D721Med (cell line): ENCODE results near the gene VPS52.
A peak's percentile ranks its signal among the peaks of the same experiment; 100 is the strongest.

Source experiments
- DNase-seq: peaks from one replicate; pipeline ENCODE4 v3.0.0; 2011; ENCODE audit warnings: low spot score; ENCODE audit not compliant: insufficient read length
- FAIRE-seq: peaks from 2 replicates; lab custom pipeline; 2011; peaks lifted over from hg19 to GRCh38; lab: Jason Lieb, UNC
- TF ChIP-seq, protein P1 (sequence below): IDR thresholded peaks from 2 replicates; pipeline ENCODE4 v1.5.1; 2012; ENCODE audit warnings: mild to moderate bottlenecking, control low read depth; ENCODE audit not compliant: insufficient read depth; ENCODE audit errors: missing control alignments

Gene VPS52, protein sequence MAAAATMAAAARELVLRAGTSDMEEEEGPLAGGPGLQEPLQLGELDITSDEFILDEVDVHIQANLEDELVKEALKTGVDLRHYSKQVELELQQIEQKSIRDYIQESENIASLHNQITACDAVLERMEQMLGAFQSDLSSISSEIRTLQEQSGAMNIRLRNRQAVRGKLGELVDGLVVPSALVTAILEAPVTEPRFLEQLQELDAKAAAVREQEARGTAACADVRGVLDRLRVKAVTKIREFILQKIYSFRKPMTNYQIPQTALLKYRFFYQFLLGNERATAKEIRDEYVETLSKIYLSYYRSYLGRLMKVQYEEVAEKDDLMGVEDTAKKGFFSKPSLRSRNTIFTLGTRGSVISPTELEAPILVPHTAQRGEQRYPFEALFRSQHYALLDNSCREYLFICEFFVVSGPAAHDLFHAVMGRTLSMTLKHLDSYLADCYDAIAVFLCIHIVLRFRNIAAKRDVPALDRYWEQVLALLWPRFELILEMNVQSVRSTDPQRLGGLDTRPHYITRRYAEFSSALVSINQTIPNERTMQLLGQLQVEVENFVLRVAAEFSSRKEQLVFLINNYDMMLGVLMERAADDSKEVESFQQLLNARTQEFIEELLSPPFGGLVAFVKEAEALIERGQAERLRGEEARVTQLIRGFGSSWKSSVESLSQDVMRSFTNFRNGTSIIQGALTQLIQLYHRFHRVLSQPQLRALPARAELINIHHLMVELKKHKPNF

GRCh38 chr6:33271468-33272274 lies at the start of gene VPS52, which contains the start of gene RPS18:
TSS of gene VPS52 (minus strand) at chr6:33271876. CDS start at chr6:33271675, 201 bp downstream.
TSS of gene RPS18 (plus strand) at chr6:33272075. CDS start at chr6:33272120, 45 bp downstream.
- FAIRE-seq (no peak), DNase-seq (peak; percentile 71)
- TF ChIP-seq, protein P1, sequence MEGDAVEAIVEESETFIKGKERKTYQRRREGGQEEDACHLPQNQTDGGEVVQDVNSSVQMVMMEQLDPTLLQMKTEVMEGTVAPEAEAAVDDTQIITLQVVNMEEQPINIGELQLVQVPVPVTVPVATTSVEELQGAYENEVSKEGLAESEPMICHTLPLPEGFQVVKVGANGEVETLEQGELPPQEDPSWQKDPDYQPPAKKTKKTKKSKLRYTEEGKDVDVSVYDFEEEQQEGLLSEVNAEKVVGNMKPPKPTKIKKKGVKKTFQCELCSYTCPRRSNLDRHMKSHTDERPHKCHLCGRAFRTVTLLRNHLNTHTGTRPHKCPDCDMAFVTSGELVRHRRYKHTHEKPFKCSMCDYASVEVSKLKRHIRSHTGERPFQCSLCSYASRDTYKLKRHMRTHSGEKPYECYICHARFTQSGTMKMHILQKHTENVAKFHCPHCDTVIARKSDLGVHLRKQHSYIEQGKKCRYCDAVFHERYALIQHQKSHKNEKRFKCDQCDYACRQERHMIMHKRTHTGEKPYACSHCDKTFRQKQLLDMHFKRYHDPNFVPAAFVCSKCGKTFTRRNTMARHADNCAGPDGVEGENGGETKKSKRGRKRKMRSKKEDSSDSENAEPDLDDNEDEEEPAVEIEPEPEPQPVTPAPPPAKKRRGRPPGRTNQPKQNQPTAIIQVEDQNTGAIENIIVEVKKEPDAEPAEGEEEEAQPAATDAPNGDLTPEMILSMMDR: no peak

DNA sequence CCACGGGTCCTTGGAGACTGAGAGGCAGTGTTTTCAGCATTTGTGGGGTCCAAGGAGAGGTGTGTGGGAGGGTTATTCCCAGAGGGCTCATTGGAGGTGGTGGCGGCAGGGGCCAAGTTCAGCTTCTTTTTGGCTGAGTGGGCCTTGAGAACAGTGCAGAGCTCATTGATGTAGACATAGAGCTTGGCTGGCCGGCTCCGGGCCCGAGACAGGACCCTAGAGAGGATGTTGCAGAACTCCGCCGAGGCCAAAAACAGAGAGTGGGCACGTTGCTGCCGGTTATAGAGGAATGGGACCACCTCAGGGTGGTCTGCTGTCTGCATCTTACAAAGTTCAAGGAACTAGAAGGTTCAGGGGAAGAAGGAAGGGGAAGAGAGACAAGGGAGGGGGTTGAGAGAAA lies 49.6 kb upstream of the VPS52 start:
- DNase-seq: no peak
- TF ChIP-seq, protein P1: no peak
- FAIRE-seq: no peak

DNA sequence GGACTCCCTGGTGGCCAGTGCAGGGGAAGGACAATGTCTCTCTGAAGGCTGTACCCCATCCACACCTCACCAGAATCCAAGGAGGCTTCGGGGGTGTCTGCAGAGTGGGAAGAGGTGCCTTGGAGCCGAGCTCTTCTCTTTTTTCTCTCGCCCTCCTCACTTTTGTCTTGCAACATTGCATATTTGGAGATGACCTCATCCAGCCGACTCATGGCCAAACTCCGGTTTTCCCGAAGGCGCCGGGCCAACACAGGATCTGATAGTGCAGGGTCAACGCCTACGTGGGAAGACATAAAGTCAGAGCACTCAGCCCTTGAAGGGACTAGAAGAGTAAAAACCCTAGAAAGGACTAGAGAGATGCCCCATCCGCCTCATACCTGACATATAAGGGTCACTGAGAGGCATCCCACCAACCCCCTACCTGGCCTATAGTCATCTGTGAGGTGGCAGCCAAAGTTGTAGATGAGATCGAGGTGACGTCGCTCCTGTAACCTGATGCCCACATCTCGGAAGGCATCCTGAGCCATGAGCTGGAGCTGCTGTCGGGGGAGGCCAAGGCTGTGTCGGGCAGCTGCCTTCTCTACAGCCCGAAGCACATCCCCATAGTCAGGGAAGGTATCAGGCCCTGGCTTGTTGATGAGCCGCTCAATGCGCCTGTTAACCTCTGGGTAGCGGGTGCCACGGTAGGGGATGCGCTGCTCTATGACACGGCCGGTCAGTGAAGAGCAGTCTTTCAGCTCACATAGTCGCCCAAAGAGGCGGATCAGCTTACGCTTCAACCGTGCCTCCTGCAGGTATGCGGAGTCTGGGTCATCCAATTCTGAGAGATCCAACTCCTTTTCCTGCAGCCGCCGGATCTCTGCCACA lies 48.9 kb upstream of the VPS52 start:
- TF ChIP-seq, protein P1: no peak
- FAIRE-seq (no peak), DNase-seq (no peak)

DNA sequence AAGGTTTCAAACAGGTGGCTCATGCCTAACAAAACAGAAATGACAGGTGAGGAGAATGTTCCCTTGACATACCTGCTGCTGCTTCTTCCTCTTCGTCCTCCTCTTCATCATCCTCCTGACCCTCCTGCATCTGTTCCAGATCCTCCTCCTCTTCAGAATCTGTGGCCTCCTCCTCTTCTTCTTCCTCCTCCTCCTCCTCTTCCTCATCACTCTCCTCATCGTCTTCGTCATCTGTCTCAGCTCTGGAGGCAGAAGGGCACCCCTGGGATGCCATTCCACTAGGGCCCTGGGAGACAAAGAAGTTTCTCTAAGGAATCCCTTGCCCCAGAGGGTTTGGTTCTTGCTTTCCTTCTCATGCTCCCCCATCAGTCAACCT lies 48.3 kb upstream of the VPS52 start:
- no peak for DNase-seq
- TF ChIP-seq, protein P1: no peak
- FAIRE-seq: no peak

DNA sequence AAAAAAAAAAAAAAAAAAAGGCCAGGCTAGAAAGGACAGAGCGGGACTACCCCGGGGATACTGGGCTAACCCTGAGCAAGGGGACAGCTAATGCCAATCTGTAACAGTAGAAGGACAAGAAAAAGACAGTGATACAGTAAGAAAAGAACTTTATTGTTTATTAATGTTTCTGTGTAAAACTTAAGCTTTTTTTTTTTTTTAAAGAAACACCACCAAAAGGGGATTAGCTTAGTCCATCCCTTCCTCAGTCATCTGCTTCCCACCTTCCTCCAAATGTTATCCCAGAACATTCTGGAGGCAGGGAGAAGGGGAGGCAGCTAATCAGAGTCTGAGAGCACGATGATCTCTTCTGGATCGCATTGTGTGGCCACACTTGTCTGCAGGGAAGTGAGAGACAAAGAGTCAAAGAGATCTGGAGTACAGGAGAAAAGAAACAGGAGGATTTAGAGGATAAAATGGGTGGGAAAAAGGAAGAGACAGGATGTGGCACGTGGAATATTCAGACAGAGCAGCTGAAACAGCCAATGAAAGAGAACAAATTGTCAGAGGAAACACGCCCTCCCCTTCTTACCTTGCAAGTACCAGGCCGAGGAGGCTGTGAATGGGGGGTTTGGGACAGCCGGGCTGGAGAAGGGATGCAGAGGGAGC lies 46.9 kb upstream of the VPS52 start:
- TF ChIP-seq, protein P1: no peak
- DNase-seq: no peak
- FAIRE-seq: no peak
